A673 (cell line): ENCODE measurements around the gene HMGN1. TPM values are rescaled to one million over a fixed set of nuclear protein-coding genes. Genes with fewer than 3 reads are reported as not detected.
A peak's percentile ranks its signal among the peaks of the same experiment; 100 is the strongest.
"Not testable (repeated sequence)": the region's sequence is repeated elsewhere in the genome, so short reads cannot be mapped to it uniquely, and the experiment has no call there.

Experiments used
- BruUV-seq: library from RNA; stranded (reverse); fragments of 400-500 nt; replicated peaks from 2 replicates; lab custom pipeline; 2021; lab: Mats Ljungman, UMichigan
- CTCF ChIA-PET: fragments of 300-600 bp; sonication (Branson Sonifier 250); formaldehyde crosslinking; loops from one replicate; lab custom pipeline; 2022; ENCODE audit warnings: antibody characterized with exemption; lab: Charles Lee
- POLR2A ChIA-PET: fragments of 300-600 bp; sonication (Branson Sonifier 250); formaldehyde crosslinking; loops from one replicate; lab custom pipeline; 2022; ENCODE audit warnings: antibody characterized with exemption; ENCODE audit not compliant: low non-redundant PET; lab: Charles Lee
- DNase-seq: peaks from one replicate; pipeline ENCODE4 v3.0.0-alpha.2; 2015; ENCODE audit warnings: low spot score
- H3K27ac ChIP-seq: fragments of 200-600 bp; sonication (generic); 2 replicates; pipeline ENCODE4 v1.5.1; 2016; ENCODE audit warnings: mixed run types, low read depth, mild to moderate bottlenecking, mixed read lengths, antibody characterized with exemption, low read length; ENCODE audit not compliant: poor library complexity, severe bottlenecking
- H3K27me3 ChIP-seq: fragments of 200-600 bp; sonication (generic); replicated peaks from 2 replicates; pipeline ENCODE4 v1.6.1; 2017; ENCODE audit warnings: mixed run types, low read depth, mild to moderate bottlenecking, mixed read lengths, antibody characterized with exemption, low read length; ENCODE audit not compliant: insufficient read depth, poor library complexity
- H3K36me3 ChIP-seq: fragments of 200-600 bp; sonication (generic); 2 replicates; pipeline ENCODE4 v1.6.1; 2016; ENCODE audit warnings: mixed run types, mild to moderate bottlenecking, mixed read lengths, antibody characterized with exemption, low read length; ENCODE audit not compliant: insufficient read depth, poor library complexity, severe bottlenecking
- H3K4me1 ChIP-seq: fragments of 200-600 bp; sonication (generic); 2 replicates; pipeline ENCODE4 v1.6.1; 2017; ENCODE audit warnings: mixed run types, mild to moderate bottlenecking, mixed read lengths, antibody characterized with exemption, low read length; ENCODE audit not compliant: insufficient read depth, poor library complexity, severe bottlenecking
- H3K4me3 ChIP-seq: fragments of 200-600 bp; sonication (generic); 2 replicates; pipeline ENCODE4 v1.5.1; 2016; ENCODE audit warnings: low read depth, mixed run types, mild to moderate bottlenecking, mixed read lengths, low read length; ENCODE audit not compliant: poor library complexity, severe bottlenecking
- H3K9me3 ChIP-seq: fragments of 200-600 bp; sonication (generic); 2 replicates; pipeline ENCODE4 v1.6.1; 2016; ENCODE audit warnings: mixed run types, low read depth, mild to moderate bottlenecking, mixed read lengths, antibody characterized with exemption, low read length; ENCODE audit not compliant: poor library complexity, severe bottlenecking
- CTCF ChIP-seq: fragments of 300-800, 200-600 bp; sonication (generic); conservative IDR thresholded peaks from 2 replicates; pipeline ENCODE4 v1.5.1; 2017; ENCODE audit warnings: low read depth, mild to moderate bottlenecking, antibody characterized with exemption, low read length, moderate library complexity, mixed read lengths
- EZH2 ChIP-seq: fragments of 200-600 bp; sonication (generic); IDR thresholded peaks from 2 replicates; pipeline ENCODE4 v1.6.1; 2017; ENCODE audit warnings: borderline replicate concordance, low read depth, mild to moderate bottlenecking, mixed read lengths, antibody characterized with exemption, low read length; ENCODE audit not compliant: poor library complexity, severe bottlenecking
- intact Hi-C: fragments of 100-400 bp; cut with micrococcal nuclease; formaldehyde crosslinking; loops from one replicate; pipeline ENCODE4 v1.10.0; 2022; ENCODE audit not compliant: unreplicated experiment
- total RNA-seq: library from RNA; stranded (reverse); gene quantifications from 2 replicates; pipeline ENCODE4 v1.2.3, GENCODE V29; 2021

Gene HMGN1
- total RNA-seq, 1 experiment from 2014 or later = 457 TPM

GRCh38 chr21:39374046-39374445 is 25.2 kb upstream of the HMGN1 start:
- BruUV-seq = no TSS peak
- H3K36me3 ChIP-seq = no peaks in the 10 kb centered on the region
- no peaks in the 10 kb centered on the region for H3K9me3 ChIP-seq
- peaks cover 5% of the 10 kb centered on the region for H3K27me3 ChIP-seq
- H3K4me3 ChIP-seq = no peak overlapping the region
- no peak for DNase-seq
- no peaks in the 10 kb centered on the region for H3K4me1 ChIP-seq
- ChIA-PET POLR2A (interaction anchor here (0.7 kb wide), 1 partner anchor 132 kb away, joined by 5 read pairs; no protein-coding TSS in a partner anchor), CTCF (interaction anchor here (0.5 to 0.9 kb wide), 2 partner anchors 13 to 1662 kb away, joined by 5 to 6 read pairs; no protein-coding TSS in a partner anchor)
- TF ChIP-seq CTCF (no peak), EZH2 (no peak)
- intact Hi-C loops = no loop called here
- no peak overlapping the region for H3K27ac ChIP-seq

GRCh38 chr21:39373634-39374033 is 24.7 kb upstream of the HMGN1 start:
- BruUV-seq = no TSS peak
- Histone ChIP-seq H3K27me3 (peaks cover 5% of the 10 kb centered on the region), H3K4me1 (no peaks in the 10 kb centered on the region), H3K4me3 (no peak overlapping the region), H3K27ac (no peak overlapping the region), H3K9me3 (no peaks in the 10 kb centered on the region), H3K36me3 (no peaks in the 10 kb centered on the region)
- TF ChIP-seq CTCF (peak; percentile 39), EZH2 (no peak)
- POLR2A ChIA-PET = no interaction called here
- DNase-seq = peak; percentile 49
- CTCF ChIA-PET = interaction anchor here (0.5 to 0.9 kb wide), 2 partner anchors 14 to 1662 kb away, joined by 5 to 6 read pairs; no protein-coding TSS in a partner anchor
- intact Hi-C loops = no loop called here

GRCh38 chr21:39369896-39370288 is 21.0 kb upstream of the HMGN1 start:
- CTCF ChIA-PET, H3K27ac ChIP-seq: not testable (repeated sequence)
- POLR2A ChIA-PET = interaction anchor here (0.7 kb wide), 1 partner anchor 196 kb away, joined by 7 read pairs; no protein-coding TSS in a partner anchor

GRCh38 chr21:39367783-39368182 is 18.9 kb upstream of the HMGN1 start:
- Histone ChIP-seq H3K9me3 (no peaks in the 10 kb centered on the region), H3K36me3 (no peaks in the 10 kb centered on the region), H3K4me3 (no peak overlapping the region), H3K27me3 (no peaks in the 10 kb centered on the region), H3K4me1 (no peaks in the 10 kb centered on the region), H3K27ac (no peak overlapping the region)
- BruUV-seq = no TSS peak
- POLR2A ChIA-PET = no interaction called here
- CTCF ChIA-PET = no interaction called here
- no peak for TF ChIP-seq CTCF
- TF ChIP-seq EZH2 = no peak
- DNase-seq = no peak
- intact Hi-C loops = no loop called here

More at GRCh38 chr21:39369896-39370288, 21.0 kb upstream of the HMGN1 start:
- H3K4me1 ChIP-seq, H3K9me3 ChIP-seq, intact Hi-C loops, H3K27me3 ChIP-seq, H3K36me3 ChIP-seq, BruUV-seq, DNase-seq, H3K4me3 ChIP-seq: not testable (repeated sequence)
